ENCODE results near the gene ACR.

ACR gene

DNA sequence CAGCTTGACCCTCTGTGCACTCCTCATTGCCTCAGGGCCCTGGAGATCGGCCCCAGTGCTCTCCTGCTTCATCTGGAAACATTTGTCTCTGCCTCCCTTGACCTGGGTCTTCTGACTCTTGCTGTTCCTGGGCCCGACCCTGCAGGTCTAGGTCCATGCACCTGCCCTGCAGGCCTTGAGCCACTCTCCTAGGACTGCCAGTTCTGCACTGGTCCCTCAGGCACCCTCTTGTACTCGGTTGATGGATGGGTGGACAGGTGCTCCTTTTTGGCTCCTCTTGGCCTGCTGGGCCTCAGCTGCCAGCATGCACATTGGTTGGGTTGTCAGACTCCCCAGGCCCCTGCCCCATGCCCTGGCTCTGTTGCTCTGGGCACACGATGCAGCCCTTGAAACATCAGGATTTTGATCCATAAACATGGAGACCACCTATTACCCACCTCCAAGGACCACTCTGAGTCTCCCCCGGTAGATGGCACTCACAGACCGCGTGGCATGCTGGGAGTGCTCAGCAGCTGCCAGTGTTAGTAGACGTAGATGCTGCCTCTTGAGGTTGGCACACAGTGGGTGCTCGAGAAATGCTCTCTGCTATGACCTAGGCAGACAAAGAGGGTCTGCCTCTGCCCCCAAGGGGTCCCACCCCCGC lies 20.2 kb upstream of the ACR start:
- no peak for DNase-seq

DNA sequence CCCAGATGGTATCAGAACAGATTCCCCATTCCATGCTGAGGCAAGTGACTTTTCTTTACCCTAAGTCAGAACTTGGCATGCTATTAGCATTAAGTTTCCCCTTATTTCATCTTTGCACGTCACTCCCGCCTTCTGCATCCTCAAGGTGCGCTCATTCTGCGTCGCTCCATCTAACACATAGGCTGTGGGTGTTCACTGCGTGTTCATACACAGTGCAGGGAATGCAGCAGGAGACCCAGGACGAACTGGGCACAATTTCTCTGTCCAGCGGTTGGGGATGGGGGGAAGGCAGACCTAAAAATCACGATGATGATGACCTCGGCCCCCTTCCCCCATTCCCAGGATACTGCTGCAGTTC lies 19.7 kb upstream of the ACR start:
- no peak for DNase-seq

DNA sequence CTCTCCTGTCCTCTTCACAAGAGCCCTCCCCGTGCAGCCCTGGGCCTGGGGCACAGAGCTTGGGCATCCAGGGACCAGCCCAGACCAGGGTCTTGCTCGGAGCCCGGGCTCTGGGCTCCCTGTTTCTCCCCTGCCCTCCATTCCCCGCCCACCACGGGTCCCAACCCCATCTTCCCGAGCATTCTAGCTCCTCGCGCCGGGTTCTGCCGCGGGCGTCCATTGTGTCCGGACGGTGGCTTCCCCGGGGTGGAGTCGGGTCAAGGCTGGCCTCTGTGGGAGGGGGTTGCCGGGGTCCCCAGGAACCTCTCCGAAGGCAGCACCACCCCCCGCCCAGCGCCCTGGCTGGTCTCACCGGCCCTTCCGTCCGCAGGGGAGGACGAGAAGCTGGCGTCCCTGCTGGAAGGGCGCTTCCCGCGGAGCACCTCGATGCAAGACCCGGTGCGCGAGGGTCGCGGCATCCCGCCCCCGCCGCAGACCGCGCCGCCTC lies 18.1 kb upstream of the ACR start:
- no peak for DNase-seq

DNA sequence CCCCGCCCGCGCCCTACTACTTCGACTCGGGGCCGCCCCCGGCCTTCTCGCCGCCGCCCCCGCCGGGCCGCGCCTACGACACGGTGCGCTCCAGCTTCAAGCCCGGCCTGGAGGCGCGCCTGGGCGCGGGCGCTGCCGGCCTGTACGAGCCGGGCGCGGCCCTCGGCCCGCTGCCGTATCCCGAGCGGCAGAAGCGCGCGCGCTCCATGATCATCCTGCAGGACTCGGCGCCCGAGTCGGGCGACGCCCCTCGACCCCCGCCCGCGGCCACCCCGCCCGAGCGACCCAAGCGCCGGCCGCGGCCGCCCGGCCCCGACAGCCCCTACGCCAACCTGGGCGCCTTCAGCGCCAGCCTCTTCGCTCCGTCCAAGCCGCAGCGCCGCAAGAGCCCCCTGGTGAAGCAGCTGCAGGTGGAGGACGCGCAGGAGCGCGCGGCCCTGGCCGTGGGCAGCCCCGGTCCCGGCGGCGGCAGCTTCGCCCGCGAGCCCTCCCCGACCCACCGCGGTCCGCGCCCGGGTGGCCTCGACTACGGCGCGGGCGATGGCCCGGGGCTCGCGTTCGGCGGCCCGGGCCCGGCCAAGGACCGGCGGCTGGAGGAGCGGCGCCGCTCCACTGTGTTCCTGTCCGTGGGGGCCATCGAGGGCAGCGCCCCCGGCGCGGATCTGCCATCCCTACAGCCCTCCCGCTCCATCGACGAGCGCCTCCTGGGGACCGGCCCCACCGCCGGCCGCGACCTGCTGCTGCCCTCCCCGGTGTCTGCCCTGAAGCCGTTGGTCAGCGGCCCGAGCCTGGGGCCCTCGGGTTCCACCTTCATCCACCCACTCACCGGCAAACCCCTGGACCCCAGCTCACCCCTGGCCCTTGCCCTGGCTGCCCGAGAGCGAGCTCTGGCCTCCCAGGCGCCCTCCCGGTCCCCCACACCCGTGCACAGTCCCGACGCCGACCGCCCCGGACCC lies 17.4 kb upstream of the ACR start:
- no peak for DNase-seq

DNA sequence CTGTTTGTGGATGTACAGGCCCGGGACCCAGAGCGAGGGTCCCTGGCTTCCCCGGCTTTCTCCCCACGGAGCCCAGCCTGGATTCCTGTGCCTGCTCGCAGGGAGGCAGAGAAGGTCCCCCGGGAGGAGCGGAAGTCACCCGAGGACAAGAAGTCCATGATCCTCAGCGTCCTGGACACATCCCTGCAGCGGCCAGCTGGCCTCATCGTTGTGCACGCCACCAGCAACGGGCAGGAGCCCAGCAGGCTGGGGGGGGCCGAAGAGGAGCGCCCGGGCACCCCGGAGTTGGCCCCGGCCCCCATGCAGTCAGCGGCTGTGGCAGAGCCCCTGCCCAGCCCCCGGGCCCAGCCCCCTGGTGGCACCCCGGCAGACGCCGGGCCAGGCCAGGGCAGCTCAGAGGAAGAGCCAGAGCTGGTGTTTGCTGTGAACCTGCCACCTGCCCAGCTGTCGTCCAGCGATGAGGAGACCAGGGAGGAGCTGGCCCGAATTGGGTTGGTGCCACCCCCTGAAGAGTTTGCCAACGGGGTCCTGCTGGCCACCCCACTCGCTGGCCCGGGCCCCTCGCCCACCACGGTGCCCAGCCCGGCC lies 16.7 kb upstream of the ACR start:
- DNase-seq, result no peak

DNA sequence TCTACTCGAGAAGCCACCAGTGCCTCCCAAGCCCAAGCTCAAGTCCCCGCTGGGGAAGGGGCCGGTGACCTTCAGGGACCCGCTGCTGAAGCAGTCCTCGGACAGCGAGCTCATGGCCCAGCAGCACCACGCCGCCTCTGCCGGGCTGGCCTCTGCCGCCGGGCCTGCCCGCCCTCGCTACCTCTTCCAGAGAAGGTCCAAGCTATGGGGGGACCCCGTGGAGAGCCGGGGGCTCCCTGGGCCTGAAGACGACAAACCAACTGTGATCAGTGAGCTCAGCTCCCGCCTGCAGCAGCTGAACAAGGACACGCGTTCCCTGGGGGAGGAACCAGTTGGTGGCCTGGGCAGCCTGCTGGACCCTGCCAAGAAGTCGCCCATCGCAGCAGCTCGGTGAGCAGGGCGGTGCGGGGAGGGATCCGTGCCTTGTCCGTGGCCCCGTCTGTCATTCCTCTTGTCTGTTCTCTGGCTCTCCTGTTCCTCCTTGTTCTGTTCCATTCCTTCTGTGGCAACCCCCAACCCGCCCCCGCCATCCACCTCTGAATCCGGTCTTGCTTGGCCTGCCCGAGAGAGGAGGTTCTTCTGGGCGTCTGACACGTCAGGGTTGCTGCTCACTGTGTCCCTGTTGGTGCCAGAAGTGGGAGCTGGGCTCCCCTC lies 15.8 kb upstream of the ACR start:
- no peak for DNase-seq

DNA sequence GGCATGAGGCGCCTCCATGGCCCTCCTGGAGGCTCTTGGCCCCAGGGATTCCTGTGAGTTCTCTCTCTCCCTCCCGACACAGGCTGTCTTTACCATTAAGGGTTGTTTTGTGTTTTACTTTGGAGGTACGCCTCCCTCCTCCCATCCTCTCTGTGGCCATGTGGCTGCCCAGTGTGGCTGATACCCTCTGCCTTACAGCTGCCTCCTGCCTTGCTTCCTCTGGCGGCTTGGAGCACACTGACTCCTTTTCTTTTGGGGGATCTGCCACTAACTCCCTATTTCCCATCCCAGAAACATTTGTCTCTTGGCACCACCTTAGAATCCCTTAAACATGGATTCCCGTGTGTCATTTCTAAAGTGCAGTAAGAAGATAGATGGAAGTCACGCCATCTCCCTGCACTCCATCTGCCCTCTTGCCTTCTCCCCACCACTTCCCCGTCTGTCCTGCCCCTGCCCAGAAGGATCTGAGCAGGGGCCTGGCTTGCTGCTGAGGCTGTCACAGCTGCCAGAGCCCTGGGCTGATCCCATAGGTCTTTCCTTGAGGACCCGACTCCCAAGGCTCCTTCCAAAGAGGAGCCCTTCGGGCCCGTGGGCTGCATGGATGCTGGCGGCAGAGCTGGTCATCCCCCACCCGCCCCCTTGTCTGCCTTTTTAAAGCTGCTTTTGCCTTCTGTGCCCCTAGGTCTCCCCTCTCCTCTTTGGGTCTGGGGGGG lies 15.1 kb upstream of the ACR start:
- DNase-seq, result no peak

DNA sequence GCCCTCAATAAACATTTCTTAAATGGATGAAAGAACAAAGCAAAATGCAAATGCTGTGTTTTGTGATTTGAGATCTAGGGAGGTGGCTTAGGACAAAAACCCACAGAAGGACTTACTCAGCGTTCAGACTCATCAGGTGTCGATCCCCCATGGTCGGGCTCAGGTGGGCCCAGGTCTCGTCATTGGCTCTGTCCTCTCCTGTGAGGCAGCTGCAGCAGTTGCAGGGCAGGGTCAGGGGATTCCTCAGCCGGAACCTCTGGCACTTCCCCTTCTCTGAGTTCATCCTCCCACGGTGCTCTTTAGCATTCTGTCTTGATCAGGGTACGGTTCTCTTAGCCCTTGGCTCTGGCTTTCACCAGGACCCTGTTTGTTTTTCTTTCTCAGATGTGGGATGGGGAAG lies 14.0 kb upstream of the ACR start:
- DNase-seq, result no peak

DNA sequence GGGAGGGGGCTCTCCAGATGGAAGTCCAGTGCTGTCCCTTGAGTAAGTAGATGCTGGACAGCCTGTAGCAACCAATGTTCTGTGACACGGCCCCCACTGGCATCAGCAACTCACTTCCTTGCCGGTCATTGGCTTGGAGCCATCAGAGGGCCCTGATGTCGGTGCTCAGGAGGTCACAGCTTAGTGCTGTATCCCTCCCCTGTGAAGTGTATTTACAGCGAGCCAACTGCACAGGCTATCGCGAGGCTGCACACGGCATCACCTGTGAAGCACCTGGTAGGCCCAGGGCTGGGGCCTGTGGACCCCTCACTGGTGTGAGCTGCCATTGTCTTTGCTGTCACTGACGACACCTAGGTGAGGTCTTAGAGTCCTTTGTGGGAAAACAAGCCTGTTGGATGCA lies 13.4 kb upstream of the ACR start:
- no peak for DNase-seq

DNA sequence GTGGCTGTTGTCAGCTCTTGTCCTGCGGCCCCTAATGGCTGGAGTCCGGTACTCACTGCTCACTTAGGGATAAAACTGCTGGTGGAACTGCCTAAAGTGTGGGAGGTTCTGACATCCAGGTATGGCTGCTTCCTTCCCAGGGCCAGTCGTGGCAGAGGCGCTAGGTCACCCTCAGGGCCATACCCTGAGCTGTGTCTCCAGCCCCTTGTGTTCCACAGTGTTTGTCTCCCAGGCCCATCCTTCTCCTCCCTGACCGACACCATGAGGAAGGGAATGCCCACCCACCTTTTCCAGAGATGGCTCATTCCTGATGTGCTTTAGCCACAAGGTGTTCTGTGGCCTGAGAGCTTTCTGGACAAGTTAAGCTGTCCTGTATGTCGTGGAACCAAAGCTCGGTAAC lies 12.4 kb upstream of the ACR start:
- DNase-seq, result no peak

DNA sequence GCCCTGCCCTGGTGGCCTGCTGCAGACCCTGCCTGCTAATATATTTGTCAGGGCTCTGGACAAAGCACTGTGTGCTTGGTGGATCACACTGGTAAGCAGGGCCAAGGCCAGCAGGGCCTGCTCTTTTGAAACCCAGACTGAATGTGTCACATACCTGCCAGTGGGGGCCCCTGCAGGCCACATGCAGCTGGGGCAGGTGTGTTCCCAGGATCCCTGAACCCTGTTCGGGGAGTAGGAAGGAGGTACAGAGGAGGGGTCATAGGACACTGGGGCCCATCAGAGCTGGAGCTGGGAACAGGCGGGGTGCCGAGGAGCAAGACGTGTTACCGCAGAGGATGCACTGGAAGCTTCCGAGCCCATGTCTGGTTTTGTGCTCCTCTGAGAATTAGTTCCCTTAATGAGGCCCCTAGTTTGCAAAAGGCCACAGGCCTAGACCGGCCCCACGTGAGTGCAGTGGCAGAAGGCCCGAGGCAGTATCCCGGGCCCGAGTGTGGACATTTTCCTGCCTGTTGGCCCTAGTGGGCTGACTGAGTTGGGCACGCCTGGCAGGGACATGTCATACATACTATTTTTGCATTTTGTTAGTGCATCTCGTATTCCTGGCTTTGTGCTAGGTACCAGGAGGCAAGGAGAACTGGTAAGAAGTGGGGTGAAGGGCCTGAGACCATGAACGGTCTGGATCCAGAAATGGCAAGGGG lies 11.2 kb upstream of the ACR start:
- DNase-seq, result no peak

DNA sequence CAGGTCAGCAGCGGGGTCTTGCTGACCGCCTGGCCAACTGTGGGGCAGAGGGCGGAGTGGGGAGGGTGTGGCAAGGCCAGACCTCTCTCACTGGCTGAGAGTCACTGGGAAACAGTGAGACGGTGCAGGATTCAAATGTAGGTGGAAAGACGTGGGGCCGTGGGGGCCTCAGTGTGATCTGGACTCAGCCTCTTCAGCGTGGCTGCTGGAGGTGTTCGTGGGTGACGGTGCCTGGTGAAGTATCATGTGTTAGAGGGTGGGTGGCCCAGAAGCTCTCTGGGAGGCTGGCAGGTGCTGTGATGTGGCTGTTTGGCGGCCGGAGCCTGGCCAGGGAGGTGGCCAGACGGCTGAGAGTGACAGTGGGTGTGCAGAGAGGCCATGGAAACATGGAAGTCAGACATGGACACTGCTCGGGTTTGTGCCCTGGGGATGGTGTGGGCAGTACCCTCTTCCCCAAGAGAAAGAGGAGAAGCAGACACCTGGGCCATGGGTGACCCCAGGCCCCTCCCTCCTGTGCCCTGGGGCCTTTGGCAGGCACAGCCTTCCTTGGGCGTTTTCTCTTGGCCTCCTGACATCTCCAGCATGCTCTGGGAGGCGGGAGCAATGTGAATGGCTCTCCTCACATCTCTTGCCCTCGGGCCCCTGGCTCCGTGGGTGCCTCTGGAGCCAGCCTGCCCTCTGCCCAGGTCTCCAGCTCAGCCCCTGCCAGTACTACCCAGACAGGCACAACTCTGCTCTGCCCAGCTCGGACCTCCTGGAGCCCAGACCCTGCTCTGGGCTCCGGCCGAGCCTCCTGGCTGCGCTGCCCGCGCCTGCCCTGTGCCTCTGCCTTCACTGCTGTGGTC lies 10.1 kb upstream of the ACR start:
- DNase-seq, result no peak

DNA sequence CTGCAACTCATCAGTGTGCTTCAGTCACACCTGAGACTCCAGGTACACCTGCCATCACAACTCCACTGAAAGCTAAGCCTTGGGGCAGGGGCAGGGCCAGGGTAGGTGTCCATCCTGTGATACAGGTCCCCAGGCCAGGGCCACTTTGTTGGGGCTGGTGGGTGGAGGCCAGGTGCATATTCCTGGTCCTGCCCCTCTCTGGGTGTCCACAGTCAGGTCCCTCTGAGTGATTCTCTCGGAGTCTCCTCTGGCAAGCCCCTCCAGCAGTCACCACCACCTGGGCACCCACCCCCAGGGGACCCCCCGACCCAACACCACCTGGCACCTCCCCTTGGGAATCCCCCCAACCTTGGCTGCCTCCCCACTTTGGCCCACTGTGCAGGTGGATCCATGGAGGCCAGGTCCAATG lies 9.5 kb upstream of the ACR start:
- DNase-seq, result no peak

DNA sequence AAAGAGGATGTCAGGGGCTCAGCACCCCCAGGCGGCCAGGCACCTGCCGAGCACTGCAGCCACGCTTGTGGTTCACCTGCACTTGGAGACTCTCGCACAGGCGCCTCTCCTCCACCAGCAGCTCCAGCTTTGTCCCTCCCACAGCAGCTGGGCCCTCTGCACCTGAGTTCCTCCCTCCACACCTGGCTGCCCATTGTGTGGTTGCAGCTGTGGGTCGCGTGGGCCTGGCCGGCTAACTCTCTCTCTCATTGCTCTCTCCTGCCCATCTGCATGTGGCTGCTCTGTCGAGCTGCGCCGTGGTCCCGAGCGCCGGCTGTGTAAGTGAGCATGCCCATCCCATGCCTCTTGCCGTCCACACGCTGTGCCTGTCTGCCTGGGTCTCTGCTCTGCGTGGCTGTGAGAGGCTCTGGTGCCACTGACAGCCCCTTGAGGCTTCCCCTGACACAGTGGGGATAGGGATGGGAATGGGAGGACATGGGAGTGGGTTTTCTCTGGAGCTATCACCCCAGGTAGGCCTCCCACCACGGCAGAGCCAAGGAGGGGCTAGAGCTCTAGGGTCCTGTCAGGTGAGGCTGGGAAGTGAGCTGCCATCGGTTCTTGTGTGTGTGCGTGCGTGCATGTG lies 8.5 kb upstream of the ACR start:
- DNase-seq, result no peak

DNA sequence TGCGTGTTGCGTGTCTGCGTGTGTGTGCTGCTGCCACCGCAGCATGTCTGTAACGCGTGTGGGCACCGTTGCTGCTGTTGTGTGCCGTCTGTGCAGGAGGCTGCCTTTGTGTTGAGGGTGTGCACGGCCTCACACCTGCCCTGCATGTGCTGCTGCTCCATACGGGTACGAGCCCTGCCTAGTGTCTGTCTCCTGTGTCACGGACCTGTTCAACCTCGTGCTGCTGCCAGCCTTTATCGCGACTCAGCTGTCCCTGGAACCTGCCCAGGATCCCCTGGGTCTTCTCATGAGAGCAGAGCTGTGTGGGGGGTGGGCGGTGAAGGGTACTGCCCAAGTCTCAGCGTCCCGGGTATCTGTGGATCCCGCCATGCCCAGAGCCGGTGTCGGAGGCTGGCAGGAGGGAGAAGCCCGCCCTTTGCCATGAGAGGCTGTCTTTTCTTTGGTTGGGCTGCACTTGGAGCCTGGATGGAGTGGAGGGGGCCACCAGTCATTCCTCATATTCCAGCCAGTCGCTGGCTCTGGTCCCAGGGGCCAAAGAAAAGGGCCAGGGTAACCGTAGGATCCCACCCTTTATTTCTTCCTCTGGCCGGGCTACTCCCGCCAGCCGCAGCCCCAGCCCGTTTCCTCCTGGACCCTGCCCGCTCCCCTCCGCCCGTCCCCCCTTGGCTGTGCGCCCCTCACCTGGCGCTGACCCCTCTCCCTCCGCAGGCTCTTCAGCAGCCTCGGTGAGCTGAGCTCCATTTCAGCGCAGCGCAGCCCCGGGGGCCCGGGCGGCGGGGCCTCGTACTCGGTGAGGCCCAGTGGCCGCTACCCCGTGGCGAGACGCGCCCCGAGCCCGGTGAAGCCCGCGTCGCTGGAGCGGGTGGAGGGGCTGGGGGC lies 7.8 kb upstream of the ACR start:
- no peak for DNase-seq

DNA sequence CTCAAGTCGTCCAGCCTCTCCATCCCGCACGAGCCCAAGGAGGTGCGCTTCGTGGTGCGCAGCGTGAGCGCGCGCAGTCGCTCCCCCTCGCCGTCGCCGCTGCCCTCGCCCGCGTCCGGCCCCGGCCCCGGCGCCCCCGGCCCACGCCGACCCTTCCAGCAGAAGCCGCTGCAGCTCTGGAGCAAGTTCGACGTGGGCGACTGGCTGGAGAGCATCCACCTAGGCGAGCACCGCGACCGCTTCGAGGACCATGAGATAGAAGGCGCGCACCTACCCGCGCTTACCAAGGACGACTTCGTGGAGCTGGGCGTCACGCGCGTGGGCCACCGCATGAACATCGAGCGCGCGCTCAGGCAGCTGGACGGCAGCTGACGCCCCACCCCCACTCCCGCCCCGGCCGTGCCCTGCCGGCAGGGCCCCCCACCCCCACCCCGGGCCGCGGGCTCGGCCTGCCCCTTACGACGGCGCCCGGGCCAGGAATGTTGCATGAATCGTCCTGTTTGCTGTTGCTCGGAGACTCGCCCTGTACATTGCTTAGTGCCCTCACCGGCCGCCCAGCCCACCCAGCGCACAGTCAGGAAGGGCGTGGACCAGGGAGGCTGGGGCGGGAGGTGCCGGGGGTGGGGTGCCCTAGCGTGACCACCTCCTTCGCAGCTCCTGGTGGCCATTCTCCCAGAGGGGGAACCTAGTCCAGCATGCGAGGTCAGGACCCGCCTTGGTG lies 6.9 kb upstream of the ACR start:
- no peak for DNase-seq

DNA sequence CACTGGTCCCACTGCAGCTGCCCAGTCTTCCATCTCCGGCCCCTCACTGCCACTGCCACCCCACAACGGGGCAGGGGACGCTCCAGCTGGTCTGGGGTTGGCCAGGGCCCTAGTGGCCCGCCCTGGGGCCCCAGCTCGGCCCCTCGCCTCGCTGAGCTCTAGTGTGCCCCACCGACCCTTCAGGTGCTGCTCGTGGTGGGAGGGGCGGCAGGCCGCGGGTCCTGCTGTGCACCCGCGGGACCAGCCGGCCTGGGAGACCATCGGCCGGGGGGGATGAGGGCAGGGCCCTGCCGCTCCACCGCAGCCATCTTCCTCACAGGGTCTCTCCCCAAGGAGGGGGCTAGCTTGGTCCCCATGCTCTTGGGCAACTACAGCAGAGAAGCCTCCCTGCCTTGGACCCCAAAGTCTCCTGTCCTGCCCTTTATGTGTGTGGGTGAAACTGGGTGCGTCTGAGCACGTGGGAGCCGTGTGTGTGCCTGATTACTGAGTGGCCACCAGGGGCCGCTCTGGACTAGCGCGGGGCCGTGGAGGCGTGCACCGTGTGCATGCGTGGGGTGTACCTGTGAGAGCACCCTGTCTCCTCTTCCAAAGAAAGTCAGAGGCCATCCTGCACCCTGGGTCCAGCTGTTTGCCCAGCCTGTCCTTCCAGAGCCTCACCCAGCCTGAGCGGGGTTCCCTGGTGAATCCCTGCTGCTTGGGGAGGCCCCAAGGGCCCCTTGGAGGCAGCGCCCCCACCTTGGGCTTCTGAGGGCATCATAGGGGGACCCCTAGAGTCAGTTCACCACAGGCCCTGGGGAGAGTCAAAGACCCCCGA lies 6.0 kb upstream of the ACR start:
- DNase-seq, result peak; percentile 17 to 63 (median 39)

DNA sequence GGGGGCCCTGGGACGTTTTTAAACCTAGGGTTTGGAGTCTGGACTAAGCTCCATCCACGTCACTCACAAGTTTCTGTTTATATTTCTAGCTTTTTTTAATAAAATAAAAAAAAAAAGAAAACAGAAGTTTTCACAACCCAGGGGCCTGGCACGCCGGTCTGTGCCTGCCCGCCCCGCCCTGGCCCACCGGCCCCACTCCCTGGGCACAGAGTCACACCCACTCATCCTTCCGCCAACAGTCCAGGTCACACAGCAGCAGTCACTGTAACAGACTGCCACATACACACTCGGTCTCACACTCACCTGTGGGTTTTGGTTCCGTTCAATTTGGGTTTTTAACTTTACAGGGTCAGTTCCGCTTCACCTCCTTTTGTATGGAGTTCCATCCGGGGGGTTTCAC lies 5.3 kb upstream of the ACR start:
- no peak for DNase-seq

Data from stimulated activated naive CD4-positive, alpha-beta T cell (primary cell).